Measurements from ENCODE around the gene PPT2.
"Not testable (repeated sequence)": the region's sequence is repeated elsewhere in the genome, so short reads cannot be mapped to it uniquely, and the experiment has no call there.

PPT2 gene

DNA sequence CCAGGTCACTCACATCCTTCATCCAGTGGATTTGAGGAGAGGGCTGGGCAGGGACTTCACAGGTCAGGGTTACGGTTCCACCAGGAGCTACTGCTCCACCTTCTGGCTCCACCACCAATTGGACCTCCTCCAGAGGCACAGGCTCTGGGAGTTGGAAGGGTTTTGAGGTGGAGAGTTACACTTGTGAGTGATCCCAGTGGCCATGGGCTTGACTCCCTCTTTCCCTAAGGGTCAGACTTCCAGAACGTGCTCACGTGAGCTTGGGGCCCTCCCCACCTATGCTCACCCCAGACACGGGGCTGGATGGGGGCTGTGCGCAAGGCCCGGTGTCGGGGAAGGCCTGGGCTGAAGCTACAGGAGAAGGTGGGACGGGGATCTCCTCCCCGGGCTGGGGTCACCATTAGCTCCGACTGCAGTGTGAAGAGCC is 28.6 kb downstream of the PPT2 start:
- H3K36me3 Mint-ChIP-seq (ENCODE audit: low read depth), result peaks cover 62% of the 10 kb centered on the region
- H3K27me3 Mint-ChIP-seq (ENCODE audit: low read depth), result no peaks in the 10 kb centered on the region
- H3K9me3 Mint-ChIP-seq, result no peaks in the 10 kb centered on the region
- H3K4me3 Mint-ChIP-seq, result no peak overlapping the region
- DNase-seq (ENCODE audit: low spot score), result no peak
- H3K4me1 Mint-ChIP-seq (ENCODE audit: low read depth), result peaks cover 29% of the 10 kb centered on the region
- H3K27ac Mint-ChIP-seq, result peak overlapping the region; percentile 26

DNA sequence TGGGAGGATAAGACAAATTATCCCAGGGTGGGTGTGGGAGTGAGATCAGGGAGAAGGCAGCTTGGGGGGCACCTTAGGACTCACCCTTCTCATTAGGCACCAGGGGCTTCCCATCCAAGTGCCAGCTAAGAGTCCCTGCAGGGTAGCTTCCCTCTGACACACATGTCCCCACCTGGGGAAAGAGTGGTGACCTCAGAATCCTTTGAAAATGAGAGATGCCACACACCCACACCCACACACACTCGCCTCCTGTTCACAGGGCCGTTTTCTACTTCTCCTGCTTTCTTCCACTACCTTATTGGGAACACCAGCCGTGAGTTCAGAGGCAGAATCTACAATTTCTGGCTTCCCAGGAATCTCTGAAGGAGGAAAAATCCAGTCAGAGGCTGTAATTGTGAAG is 29.1 kb downstream of the PPT2 start:
- Mint-ChIP-seq H3K36me3 (ENCODE audit: low read depth) (peaks cover 66% of the 10 kb centered on the region), H3K9me3 (no peaks in the 10 kb centered on the region), H3K4me3 (no peak overlapping the region), H3K27me3 (ENCODE audit: low read depth) (no peaks in the 10 kb centered on the region), H3K27ac (no peak overlapping the region), H3K4me1 (ENCODE audit: low read depth) (peaks cover 29% of the 10 kb centered on the region)
- no peak for DNase-seq (ENCODE audit: low spot score)

DNA sequence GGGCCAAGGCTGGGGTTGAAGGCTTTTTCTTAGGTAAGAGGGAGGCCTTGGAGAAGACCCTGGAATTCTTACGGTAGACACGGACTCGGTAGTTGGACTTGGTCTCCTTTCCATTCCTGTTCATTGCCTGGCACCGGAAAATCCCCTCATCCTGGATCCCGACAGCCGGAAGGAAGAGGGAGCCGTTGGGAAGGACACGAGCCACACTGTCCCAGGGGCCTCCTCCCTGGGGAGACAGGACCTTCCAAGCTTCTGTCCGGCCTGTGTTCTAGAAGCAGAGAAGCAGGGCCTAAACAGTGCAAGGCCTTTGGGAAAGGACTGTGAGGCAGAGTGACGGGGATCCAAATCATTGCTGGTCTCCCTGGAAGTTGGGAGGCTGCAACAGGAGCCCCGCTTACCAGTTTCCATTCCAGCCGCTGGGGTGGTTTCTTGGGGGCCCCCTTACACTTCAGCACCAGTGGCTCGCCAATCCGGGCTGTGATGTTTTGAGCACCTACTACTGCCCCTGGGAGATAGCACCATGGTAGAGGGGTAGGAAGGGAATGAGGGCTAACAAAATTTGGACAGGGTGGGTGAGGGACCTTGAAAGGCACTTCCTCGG is 29.6 kb downstream of the PPT2 start:
- no peaks in the 10 kb centered on the region for H3K27me3 Mint-ChIP-seq (ENCODE audit: low read depth)
- H3K9me3 Mint-ChIP-seq, result no peaks in the 10 kb centered on the region
- H3K4me1 Mint-ChIP-seq (ENCODE audit: low read depth), result peaks cover 30% of the 10 kb centered on the region
- H3K27ac Mint-ChIP-seq, result no peak overlapping the region
- no peak overlapping the region for H3K4me3 Mint-ChIP-seq
- DNase-seq (ENCODE audit: low spot score), result no peak
- peaks cover 68% of the 10 kb centered on the region for H3K36me3 Mint-ChIP-seq (ENCODE audit: low read depth)

DNA sequence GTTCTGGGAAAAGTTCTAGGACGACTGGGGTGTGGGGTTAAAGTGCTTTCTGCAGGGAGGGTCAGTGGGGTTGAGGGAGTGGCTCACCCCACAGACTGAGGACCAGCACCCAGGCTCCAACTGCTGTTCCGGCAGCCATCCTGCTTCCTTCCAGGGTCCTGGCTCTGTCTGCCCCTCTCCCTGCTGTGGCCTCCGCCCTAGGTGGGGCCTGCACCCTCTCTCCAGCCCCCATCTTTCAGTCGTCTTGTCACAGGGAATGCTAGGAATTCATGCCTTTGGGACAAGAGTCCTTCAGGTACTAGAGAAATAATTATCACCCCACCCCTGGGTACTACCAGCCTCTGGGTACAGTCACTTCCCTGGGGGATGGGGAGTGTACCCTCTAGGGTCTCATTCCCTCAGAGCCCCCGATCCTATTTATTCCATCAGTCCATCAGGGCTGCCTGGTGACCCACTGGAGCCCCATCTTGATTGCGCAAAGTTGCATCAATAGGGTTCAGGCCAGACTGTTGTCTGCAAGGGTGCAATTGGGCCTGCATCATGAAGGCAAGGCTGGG is 30.2 kb downstream of the PPT2 start, which contains the start of gene AGER:
Gene AGER (minus strand): TSS at position 170 of the 557 bp plus-strand sequence. CDS start 31 bp downstream, at position 139.
- peaks cover 30% of the 10 kb centered on the region for H3K4me1 Mint-ChIP-seq (ENCODE audit: low read depth)

DNA sequence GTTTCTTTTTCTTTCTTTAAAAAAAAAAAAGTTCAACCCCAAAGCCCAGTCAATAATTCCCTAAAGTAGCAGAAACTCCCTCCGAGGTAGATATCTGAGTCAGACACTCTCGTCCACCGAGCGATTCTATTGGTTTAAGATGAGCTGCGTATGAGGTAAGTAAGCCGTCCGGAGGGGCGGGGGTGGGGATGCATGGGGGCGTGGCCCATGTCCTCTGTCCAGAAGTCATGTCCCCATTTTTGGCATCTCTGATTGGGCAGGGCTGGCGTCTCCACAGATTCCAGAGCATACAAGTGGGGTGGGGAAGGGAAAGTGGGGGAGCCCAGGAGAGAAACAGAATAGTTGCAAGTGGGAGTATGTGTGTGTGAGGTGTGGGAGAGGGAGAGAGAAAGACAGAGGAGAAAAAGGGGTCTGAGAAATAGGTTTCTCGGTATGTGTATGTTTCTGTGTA is 31.8 kb downstream of the PPT2 start:
- Mint-ChIP-seq H3K4me1 (ENCODE audit: low read depth) (peaks cover 27% of the 10 kb centered on the region), H3K27ac (peak overlapping the region; percentile 75), H3K36me3 (ENCODE audit: low read depth) (peaks cover 66% of the 10 kb centered on the region), H3K4me3 (peak overlapping the region; percentile 20)
- H3K27me3 Mint-ChIP-seq (ENCODE audit: low read depth); H3K9me3 Mint-ChIP-seq; DNase-seq (ENCODE audit: low spot score): not testable (repeated sequence)

More for the DNA sequence above, 30.2 kb downstream of the PPT2 start, which contains the start of gene AGER:
- Mint-ChIP-seq H3K36me3 (ENCODE audit: low read depth) (peaks cover 68% of the 10 kb centered on the region), H3K27ac (no peak within 1 kb of the TSS), H3K9me3 (no peaks in the 10 kb centered on the region), H3K4me3 (no peak within 1 kb of the TSS), H3K27me3 (ENCODE audit: low read depth) (no peaks in the 10 kb centered on the region)
- DNase-seq (ENCODE audit: low spot score), result no peak

DNA sequence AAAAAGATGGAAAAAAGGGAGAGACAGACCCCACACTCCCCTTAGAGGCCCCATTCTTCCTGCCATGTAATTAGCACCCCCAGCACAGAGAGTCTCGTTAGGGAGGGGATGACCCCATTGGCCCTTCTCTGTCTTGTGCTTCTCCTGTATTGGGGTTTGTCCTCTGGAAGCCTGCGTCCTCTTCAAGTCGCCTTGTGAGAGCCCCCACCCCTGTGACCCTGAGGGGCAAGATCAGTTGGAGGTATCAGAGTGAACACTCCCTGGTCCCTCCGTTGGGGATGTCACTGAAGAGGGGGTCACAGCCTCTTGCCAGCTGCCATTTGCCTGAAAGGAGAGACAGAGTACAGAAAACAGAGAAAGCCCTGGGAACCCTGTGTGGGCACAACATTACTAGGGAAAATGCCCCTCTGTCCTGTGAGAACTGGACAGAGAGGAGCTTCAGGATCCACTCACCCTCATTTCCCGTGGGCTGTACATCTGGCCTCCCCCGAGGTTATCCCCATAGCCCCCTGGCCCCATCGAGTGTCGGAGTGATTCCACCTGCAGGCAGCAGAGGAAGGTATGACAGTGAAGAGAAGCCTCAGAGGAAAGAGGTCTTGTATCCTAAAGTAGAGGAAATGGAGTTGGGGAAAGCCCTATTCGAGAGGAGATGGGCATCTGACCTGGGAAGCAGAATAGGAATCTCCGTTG is 32.4 kb downstream of the PPT2 start:
- H3K9me3 Mint-ChIP-seq; DNase-seq (ENCODE audit: low spot score); H3K27me3 Mint-ChIP-seq (ENCODE audit: low read depth): not testable (repeated sequence)
- Mint-ChIP-seq H3K4me3 (peak overlapping the region; percentile 64), H3K4me1 (ENCODE audit: low read depth) (peaks cover 27% of the 10 kb centered on the region), H3K36me3 (ENCODE audit: low read depth) (peaks cover 68% of the 10 kb centered on the region), H3K27ac (peak overlapping the region; percentile 81)

DNA sequence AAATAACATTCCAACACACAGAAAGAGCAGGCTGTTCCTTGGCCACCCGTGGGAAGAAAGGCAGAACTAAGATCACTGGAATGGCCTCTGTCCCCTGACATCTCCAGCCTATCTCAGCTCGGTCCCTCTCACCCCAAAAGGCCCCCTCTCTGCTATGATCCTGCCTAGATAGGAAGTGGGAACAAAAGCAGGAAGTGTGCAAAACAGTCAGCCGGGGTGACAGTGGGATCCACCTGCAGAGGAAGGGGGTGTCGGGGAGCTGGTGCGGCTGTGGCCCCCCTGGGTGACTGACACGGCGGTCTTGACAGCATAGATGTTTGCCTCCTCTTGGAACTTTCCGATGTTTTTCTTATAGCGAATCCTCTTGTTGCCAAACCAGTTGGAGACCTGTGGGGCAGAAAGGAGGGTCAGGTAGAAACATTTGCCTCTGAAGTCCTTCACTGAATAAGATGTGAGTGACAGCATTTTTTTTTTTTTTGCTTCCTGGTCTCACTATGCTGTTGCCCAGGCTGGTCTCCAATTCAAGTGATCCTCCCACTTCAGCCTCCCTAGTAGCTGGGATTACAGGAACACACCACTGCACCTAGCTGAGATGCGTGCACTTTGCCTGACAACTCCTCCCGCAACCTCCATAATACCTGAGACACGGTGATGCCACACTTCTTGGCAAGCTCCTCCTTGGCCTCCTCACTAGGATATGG is 33.2 kb downstream of the PPT2 start:
- Mint-ChIP-seq H3K27me3 (ENCODE audit: low read depth) (no peaks in the 10 kb centered on the region), H3K36me3 (ENCODE audit: low read depth) (peaks cover 72% of the 10 kb centered on the region), H3K4me3 (peak overlapping the region; percentile 64), H3K4me1 (ENCODE audit: low read depth) (peaks cover 27% of the 10 kb centered on the region), H3K9me3 (no peaks in the 10 kb centered on the region), H3K27ac (peak overlapping the region; percentile 81)
- no peak for DNase-seq (ENCODE audit: low spot score)

DNA sequence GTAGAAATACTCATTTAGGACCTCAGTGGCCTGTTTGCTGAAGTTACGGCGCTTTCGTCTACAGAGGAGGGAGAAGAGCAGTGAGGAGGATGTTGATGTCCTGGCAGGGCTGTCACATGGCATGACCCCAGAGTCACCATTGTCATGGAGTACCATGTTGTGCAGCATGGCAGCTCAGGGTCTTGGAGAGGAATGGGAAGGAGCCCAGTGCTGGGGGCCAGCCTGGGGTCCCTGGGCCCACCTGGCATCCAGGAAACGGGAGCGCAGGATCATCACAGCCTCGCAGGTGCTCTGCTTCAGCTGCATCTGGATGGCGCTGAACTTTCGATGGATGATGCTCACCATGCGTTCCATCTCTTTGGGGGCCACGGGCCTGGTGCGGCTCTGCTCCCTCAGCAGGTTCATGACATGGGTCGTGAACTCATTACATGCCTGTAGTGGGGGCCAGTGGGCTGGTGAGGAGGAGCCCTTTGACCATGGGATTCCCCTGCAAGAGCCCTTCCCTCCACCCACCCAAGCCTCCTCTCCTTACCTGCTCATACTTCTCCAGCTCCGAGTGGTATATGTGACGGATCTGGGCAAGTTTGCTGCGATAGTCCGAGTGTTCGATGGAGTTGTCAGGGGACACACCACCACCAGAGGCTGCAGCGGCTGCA is 33.9 kb downstream of the PPT2 start:
- H3K27me3 Mint-ChIP-seq (ENCODE audit: low read depth); H3K9me3 Mint-ChIP-seq; DNase-seq (ENCODE audit: low spot score): not testable (repeated sequence)
- H3K4me1 Mint-ChIP-seq (ENCODE audit: low read depth), result peaks cover 28% of the 10 kb centered on the region
- H3K36me3 Mint-ChIP-seq (ENCODE audit: low read depth), result peaks cover 75% of the 10 kb centered on the region
- H3K27ac Mint-ChIP-seq, result peak overlapping the region; percentile 81
- peak overlapping the region; percentile 52 for H3K4me3 Mint-ChIP-seq

DNA sequence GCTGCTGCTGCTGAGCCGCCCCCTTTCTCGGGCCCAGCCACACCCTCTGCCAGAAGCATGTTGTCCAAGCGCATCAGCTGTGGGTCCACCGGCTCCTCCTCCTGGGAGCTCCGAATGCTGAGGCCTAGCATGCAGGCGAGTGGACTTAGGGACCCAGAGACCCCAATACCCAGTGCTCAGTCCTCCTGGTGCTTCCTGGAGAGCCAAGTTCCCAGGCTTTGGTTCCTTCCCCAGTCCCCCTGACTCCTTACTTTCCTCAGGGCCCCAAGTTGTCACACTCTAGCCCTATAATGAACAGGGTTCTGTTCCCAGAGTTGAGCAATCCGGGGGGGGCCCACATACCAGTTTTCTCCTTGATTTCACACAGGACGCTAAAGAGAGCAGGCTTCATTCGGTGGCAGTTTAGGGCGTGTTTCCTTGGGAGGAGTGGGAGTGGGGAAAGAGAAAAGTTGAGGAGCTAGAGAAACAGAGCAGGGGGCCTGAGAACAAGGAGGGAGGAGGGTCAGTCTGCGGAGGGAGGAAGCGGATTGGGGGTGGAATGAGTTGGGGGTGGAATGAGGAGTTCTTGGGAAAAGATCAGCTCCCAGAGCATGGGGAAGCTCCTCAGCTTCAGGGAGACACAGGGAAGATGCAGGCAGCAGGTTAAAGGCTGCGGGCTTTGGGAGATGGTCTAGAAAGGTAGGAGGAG is 34.6 kb downstream of the PPT2 start:
- H3K9me3 Mint-ChIP-seq, result no peaks in the 10 kb centered on the region
- H3K27ac Mint-ChIP-seq, result peak overlapping the region; percentile 77
- no peaks in the 10 kb centered on the region for H3K27me3 Mint-ChIP-seq (ENCODE audit: low read depth)
- peaks cover 71% of the 10 kb centered on the region for H3K36me3 Mint-ChIP-seq (ENCODE audit: low read depth)
- peak overlapping the region; percentile 84 for H3K4me3 Mint-ChIP-seq
- no peak for DNase-seq (ENCODE audit: low spot score)
- H3K4me1 Mint-ChIP-seq (ENCODE audit: low read depth), result peaks cover 31% of the 10 kb centered on the region

DNA sequence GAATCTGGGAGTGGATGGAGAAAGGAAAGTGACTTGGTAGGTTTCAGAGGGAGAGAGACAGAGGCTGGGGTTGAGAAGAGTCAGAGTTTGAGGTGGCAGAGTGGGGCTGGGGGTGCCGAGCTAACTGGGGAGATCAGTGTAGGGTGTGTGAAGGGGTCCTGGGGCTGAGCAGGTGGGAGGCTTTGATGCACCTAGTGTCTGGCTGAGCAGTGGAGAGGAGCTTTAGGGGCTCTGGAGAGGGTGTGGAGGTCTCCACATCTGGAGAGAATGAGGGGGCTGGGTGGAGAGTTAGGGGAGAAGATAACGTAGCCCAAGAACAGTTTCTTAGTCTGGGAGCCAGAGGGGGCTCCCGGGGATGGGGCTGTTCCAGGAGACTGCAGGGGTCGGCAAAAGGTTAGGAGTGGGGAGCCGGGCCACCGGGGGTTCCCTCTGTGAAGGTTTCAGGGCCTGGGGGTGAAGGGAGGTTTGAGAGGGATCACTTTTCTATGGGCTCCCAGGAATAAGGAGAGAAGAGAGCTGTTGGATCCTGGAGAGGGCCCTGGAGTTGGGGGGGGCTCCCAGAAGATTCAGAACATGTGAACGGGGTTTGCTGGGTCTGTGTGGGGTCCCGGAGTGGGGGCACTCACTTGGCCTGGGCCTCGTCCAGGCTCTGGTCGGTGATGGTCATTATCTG is 35.3 kb downstream of the PPT2 start:
- H3K4me3 Mint-ChIP-seq, result peak overlapping the region; percentile 84
- no peaks in the 10 kb centered on the region for H3K9me3 Mint-ChIP-seq
- peaks cover 38% of the 10 kb centered on the region for H3K4me1 Mint-ChIP-seq (ENCODE audit: low read depth)
- DNase-seq (ENCODE audit: low spot score), result no peak
- peak overlapping the region; percentile 77 for H3K27ac Mint-ChIP-seq
- H3K36me3 Mint-ChIP-seq (ENCODE audit: low read depth), result peaks cover 67% of the 10 kb centered on the region
- no peaks in the 10 kb centered on the region for H3K27me3 Mint-ChIP-seq (ENCODE audit: low read depth)

DNA sequence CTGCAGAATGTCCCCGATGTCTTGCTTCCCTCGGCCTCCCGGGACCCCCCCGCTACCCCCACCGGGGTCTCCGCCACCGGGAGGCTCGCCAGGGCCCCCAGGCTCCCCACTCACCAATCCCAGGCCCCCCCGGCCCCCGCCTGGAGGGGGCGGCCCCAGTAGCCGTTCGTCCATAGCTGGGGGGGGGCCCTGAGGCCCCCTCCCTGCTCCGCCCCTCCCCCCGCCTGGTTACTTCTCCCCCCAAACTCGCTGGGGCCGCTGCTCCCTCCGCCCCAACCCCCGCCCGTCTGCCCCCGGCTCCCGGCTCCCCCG is 35.8 kb downstream of the PPT2 start:
- H3K36me3 Mint-ChIP-seq (ENCODE audit: low read depth), result peaks cover 65% of the 10 kb centered on the region
- H3K9me3 Mint-ChIP-seq, result no peaks in the 10 kb centered on the region
- H3K27me3 Mint-ChIP-seq (ENCODE audit: low read depth), result no peaks in the 10 kb centered on the region
- peak overlapping the region; percentile 84 for H3K4me3 Mint-ChIP-seq
- no peak for DNase-seq (ENCODE audit: low spot score)
- peaks cover 42% of the 10 kb centered on the region for H3K4me1 Mint-ChIP-seq (ENCODE audit: low read depth)
- H3K27ac Mint-ChIP-seq, result peak overlapping the region; percentile 77

DNA sequence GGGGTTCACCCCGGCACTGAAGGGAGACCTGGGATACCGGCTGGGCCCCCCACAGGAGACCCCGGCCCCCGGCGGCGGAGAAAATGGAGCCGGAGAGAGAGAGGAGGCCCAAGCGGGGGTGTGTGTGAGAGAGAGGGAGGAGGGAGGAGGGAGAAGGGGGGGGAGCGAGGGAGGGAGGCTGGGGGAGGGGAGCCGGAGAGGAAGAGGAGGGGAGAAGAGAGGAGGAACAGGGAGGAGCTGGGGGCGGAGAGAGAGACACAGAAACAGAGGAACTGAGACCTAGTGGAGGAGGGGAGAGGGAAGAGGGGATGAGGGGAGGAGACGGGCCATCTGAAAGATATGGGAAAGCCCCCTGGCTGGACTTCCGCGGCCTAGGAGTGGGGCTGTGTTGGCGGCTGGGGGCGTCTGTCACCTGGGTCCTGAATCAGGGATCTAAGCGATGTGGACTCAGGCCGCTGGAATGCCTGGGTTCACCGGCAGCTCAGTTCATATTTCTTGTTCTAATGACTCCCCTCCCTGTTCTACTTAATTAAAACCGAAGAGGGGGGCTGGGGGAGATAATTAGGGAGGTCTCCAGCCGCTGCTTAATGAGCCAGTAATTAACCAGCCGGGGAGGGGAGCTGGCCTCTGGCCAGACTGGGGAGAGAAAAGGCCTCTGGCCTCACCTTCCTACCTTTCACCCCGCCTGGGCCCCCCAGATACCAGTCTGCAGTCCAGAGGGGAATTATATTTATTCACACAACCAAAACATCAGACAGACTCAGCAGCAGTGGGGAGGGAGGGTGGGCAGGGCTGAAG is 36.3 kb downstream of the PPT2 start, which contains the start of gene PBX2:
Gene PBX2 (minus strand): TSS at position 149 of the 798 bp plus-strand sequence. CDS start 287 bp downstream, outside the sequence.
- peaks cover 65% of the 10 kb centered on the region for H3K36me3 Mint-ChIP-seq (ENCODE audit: low read depth)
- no peaks in the 10 kb centered on the region for H3K9me3 Mint-ChIP-seq
- peak; percentile 75 for DNase-seq (ENCODE audit: low spot score)

More for the DNA sequence above, 36.3 kb downstream of the PPT2 start, which contains the start of gene PBX2:
- peaks cover 46% of the 10 kb centered on the region for H3K4me1 Mint-ChIP-seq (ENCODE audit: low read depth)
- H3K27ac Mint-ChIP-seq, result peak within 1 kb of the TSS; percentile 97
- peak within 1 kb of the TSS; percentile 100 for H3K4me3 Mint-ChIP-seq
- H3K27me3 Mint-ChIP-seq (ENCODE audit: low read depth), result no peaks in the 10 kb centered on the region

Data from T-helper 2 cell treated with Interferon-gamma antibody and Interleukin-4, amounts not matched to agents 5 μg/mL and 100 μg/mL, for 36 hours (primary cell).